D721Med (cell line): ENCODE measurements around the gene INO80D.
"Not testable (repeated sequence)": the region's sequence is repeated elsewhere in the genome, so short reads cannot be mapped to it uniquely, and the experiment has no call there.

Source experiments
- DNase-seq: peaks from one replicate; pipeline ENCODE4 v3.0.0; 2011; ENCODE audit warnings: low spot score; ENCODE audit not compliant: insufficient read length
- FAIRE-seq: peaks from 2 replicates; lab custom pipeline; 2011; peaks lifted over from hg19 to GRCh38; lab: Jason Lieb, UNC
- CTCF ChIP-seq: IDR thresholded peaks from 2 replicates; pipeline ENCODE4 v1.5.1; 2012; ENCODE audit warnings: mild to moderate bottlenecking, control low read depth; ENCODE audit not compliant: insufficient read depth; ENCODE audit errors: missing control alignments

INO80D gene

GRCh38 chr2:206084439-206084869 lies 1.5 kb downstream of the INO80D start:
- no peak for TF ChIP-seq CTCF
- no peak for FAIRE-seq
- no peak for DNase-seq

- TF ChIP-seq CTCF, result no peak
- no peak for DNase-seq
- no peak for FAIRE-seq
These were observed 2.2 kb downstream of the INO80D start for GRCh38 chr2:206083602-206084438.

- FAIRE-seq (no peak), DNase-seq (no peak)
- no peak for TF ChIP-seq CTCF
These were observed 3.6 kb downstream of the INO80D start for GRCh38 chr2:206082298-206082843.

GRCh38 chr2:206080927-206081326 lies 5.0 kb downstream of the INO80D start:
- FAIRE-seq, result no peak
- DNase-seq, result no peak
- TF ChIP-seq CTCF, result no peak

- FAIRE-seq, result no peak
- no peak for DNase-seq
- no peak for TF ChIP-seq CTCF
These were observed 6.1 kb downstream of the INO80D start for GRCh38 chr2:206079699-206080465.

- FAIRE-seq, result not testable (repeated sequence)
These were observed 8.1 kb downstream of the INO80D start for GRCh38 chr2:206077879-206078278.

GRCh38 chr2:206075113-206075512 lies 10.9 kb downstream of the INO80D start:
- DNase-seq (no peak), FAIRE-seq (no peak)
- TF ChIP-seq CTCF, result no peak

More at GRCh38 chr2:206077879-206078278, 8.1 kb downstream of the INO80D start:
- not testable (repeated sequence) for DNase-seq
